ENCODE measurements around the gene RAB5IF. TPM values are rescaled to one million over a fixed set of nuclear protein-coding genes. Genes with fewer than 3 reads are reported as not detected.

RAB5IF gene
- total RNA-seq, 4 donors from 2014 or later: 56.9 to 105 (median 85.1) TPM

DNA sequence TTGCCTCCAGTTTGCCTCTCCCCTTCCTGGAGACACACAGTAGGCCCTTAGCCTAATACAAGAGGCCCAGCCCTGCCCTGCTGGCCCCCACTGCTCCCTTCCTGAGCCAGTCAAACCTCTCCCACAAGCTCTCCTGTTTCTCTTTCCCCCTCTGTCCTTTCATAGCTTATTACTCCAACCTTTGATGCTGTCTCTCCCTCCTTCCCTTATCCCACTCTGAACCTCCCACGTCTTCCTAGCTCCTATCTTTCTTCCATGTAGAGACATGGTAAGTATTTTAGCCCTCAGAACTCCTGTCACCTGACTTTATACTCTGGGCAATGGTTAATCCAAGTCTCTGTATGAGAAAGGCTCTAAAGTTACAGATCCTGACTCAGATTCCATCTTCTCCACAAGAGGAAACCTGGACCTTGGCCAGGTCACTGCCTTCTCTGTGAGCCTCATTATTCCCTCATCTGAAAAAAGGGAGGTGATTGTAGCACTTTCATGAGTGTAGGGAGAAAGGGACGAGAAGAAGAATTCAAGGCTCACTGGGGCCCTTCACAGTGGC, 25.5 kb upstream of the RAB5IF start:
- Histone ChIP-seq H3K27ac (no peak overlapping the region), H3K4me3 (replicated peaks in 1 of 3) (no peak overlapping the region), H3K4me1 (peaks cover 16% of the 10 kb centered on the region in 2 donors), H3K36me3 (peaks cover 16 to 22% of the 10 kb centered on the region in 2 donors), H3K27me3 (no peaks in the 10 kb centered on the region), H3K9me3 (no peaks in the 10 kb centered on the region)
- no peak for DNase-seq
- WGBS, 2 donors: 77 to 83% methylated on average over 2 of the region's 2 CpGs
- TF ChIP-seq, protein P1, sequence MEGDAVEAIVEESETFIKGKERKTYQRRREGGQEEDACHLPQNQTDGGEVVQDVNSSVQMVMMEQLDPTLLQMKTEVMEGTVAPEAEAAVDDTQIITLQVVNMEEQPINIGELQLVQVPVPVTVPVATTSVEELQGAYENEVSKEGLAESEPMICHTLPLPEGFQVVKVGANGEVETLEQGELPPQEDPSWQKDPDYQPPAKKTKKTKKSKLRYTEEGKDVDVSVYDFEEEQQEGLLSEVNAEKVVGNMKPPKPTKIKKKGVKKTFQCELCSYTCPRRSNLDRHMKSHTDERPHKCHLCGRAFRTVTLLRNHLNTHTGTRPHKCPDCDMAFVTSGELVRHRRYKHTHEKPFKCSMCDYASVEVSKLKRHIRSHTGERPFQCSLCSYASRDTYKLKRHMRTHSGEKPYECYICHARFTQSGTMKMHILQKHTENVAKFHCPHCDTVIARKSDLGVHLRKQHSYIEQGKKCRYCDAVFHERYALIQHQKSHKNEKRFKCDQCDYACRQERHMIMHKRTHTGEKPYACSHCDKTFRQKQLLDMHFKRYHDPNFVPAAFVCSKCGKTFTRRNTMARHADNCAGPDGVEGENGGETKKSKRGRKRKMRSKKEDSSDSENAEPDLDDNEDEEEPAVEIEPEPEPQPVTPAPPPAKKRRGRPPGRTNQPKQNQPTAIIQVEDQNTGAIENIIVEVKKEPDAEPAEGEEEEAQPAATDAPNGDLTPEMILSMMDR (IDR thresholded peaks at IDR 0.05): no peak
- TF ChIP-seq POLR2A (IDR thresholded peaks at IDR 0.05): no peak
- intact Hi-C loops (cut with DNase I): no loop called here

DNA sequence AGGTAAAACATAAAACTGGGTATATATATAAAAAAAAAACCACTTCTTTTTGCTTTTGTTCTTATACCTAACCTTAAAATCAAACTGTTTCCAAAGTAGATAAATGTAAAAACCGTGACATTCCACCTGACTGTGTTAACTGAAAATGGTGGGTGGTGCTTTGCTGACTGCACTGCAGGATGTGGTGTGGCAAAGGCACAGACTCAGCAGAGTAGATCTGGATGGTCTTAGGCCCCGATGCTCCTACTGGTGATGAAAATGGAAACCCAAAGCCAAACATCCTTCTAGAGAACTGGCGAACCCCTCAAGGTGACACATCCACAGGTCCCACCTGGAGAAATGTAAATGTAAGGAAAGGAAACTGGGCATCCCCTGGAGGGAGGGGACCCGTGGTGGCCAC, 23.3 kb upstream of the RAB5IF start:
- 87 to 92% methylated on average over 4 of the region's 4 CpGs for WGBS, 2 donors
- H3K27me3 ChIP-seq: no peaks in the 10 kb centered on the region
- DNase-seq: no peak
- peaks cover 16 to 22% of the 10 kb centered on the region in 2 donors for H3K36me3 ChIP-seq
- no peaks in the 10 kb centered on the region for H3K4me1 ChIP-seq
- intact Hi-C loops (cut with DNase I): no loop called here
- H3K27ac ChIP-seq: no peak overlapping the region
- H3K4me3 ChIP-seq (replicated peaks in 1 of 3): no peak overlapping the region
- no peaks in the 10 kb centered on the region for H3K9me3 ChIP-seq
- TF ChIP-seq POLR2A (IDR thresholded peaks at IDR 0.05): no peak
- TF ChIP-seq, protein P1 (IDR thresholded peaks at IDR 0.05): no peak

DNA sequence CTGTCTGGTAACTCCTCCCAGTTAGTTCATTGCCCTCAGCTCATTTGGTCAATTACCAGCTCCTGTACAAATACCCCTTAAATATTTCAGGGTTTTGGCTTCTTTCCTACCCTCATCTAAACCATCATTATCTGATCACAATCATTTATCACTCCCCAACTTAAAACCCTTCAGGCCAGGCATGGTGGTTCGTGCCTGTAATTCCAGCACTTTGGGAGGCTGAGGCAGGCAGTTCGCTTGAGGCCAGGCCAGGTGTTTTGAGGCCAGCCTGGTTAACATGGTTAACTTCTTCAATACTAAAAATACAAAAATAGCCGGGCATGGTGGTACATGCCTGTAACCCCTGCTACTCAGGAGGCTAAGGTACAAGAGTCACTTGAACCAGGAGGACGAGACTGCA, 22.8 kb upstream of the RAB5IF start:
- DNase-seq: no peak
- Histone ChIP-seq H3K36me3 (peaks cover 16 to 22% of the 10 kb centered on the region in 2 donors), H3K4me3 (replicated peaks in 1 of 3) (no peak overlapping the region), H3K4me1 (no peaks in the 10 kb centered on the region), H3K9me3 (no peaks in the 10 kb centered on the region), H3K27me3 (no peaks in the 10 kb centered on the region), H3K27ac (no peak overlapping the region)
- WGBS, 2 donors: 88 to 92% methylated on average over 4 of the region's 4 CpGs
- TF ChIP-seq, protein P1 (IDR thresholded peaks at IDR 0.05): no peak
- no peak for TF ChIP-seq POLR2A (IDR thresholded peaks at IDR 0.05)
- intact Hi-C loops (cut with DNase I): no loop called here

DNA sequence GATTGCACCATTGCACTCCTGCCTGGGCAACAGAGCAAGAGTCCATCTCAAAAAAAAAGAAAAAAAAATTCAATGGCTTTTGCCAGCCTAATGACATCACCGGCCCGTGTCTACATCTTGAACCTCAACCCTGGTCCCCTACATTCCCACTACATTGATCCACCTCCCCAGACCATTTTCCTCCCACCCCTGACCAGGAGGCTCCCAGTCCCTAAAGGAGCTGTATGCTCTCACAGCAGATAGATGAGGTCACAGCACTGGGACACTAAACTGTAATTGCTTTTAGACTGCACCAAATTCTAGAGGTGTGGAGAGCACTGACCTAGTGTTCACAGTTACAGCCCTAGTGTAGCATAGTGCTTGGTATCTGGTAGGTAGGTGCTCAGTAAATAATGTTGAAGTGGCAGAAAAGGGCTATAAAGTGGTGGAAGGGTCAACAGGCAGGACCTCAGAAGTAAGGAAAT, 21.5 kb upstream of the RAB5IF start:
- Histone ChIP-seq H3K36me3 (peaks cover 16 to 22% of the 10 kb centered on the region in 2 donors), H3K4me1 (no peaks in the 10 kb centered on the region), H3K9me3 (no peaks in the 10 kb centered on the region), H3K4me3 (replicated peaks in 1 of 3) (no peak overlapping the region), H3K27ac (no peak overlapping the region), H3K27me3 (no peaks in the 10 kb centered on the region)
- TF ChIP-seq POLR2A (IDR thresholded peaks at IDR 0.05): no peak
- TF ChIP-seq, protein P1 (IDR thresholded peaks at IDR 0.05): no peak
- 87 to 90% methylated on average over 2 of the region's 2 CpGs for WGBS, 2 donors
- DNase-seq: no peak
- intact Hi-C loops (cut with DNase I): no loop called here

DNA sequence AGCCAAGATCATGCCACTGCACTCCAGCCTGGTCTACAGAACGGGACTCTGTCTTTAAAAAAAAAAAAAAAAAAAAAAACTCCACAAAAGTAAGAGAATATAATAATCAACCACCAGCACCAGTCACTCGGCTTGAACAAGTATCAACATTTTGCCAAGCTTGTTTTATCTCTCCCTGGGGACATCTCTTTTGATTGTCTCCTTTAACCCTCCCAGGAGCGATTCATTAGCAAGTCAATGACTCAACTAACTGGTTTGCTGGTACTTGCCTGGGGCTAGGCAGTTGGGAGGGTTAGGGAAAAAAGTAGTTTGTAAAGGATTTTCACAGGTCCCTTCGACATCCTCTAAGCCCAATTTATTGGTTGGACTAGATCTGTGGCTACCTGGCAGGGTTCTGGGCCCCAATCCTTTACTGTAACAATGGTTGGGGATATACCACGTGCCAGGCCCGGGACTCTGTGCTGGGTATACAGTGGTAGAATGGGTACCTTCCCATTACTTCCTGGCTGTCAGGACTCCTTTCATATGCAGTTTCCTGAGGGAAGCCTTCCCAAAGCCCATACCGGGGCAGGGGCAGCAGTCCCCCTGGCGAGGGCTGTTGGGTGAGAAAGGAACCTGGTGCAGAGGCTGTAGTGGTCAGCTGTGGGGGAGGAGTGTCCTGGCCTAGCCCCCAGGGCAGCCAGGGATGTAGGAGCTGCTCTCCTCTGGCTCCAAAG, 20.0 kb upstream of the RAB5IF start:
- no peak overlapping the region for H3K27ac ChIP-seq
- no peak for DNase-seq
- peaks cover 6 to 14% of the 10 kb centered on the region in 2 donors for H3K36me3 ChIP-seq
- H3K9me3 ChIP-seq: no peaks in the 10 kb centered on the region
- no peaks in the 10 kb centered on the region for H3K4me1 ChIP-seq
- TF ChIP-seq, protein P1 (IDR thresholded peaks at IDR 0.05): no peak
- no peak for TF ChIP-seq POLR2A (IDR thresholded peaks at IDR 0.05)
- WGBS, 2 donors: 77 to 80% methylated on average over 4 to 6 of the region's 8 CpGs
- intact Hi-C loops (cut with DNase I): no loop called here
- H3K4me3 ChIP-seq (replicated peaks in 1 of 3): no peak overlapping the region
- no peaks in the 10 kb centered on the region for H3K27me3 ChIP-seq

Measured in thyroid gland (tissue), 4 donors.